CD4-positive, alpha-beta T cell treated with Interleukin-15 for 4 hours (primary cell): ENCODE data around the gene INA.

ENCODE experiments used
- DNase-seq: peaks from one replicate; pipeline ENCODE4 v3.0.0-alpha.2; 2020; ENCODE audit warnings: low spot score

The INA gene

DNA sequence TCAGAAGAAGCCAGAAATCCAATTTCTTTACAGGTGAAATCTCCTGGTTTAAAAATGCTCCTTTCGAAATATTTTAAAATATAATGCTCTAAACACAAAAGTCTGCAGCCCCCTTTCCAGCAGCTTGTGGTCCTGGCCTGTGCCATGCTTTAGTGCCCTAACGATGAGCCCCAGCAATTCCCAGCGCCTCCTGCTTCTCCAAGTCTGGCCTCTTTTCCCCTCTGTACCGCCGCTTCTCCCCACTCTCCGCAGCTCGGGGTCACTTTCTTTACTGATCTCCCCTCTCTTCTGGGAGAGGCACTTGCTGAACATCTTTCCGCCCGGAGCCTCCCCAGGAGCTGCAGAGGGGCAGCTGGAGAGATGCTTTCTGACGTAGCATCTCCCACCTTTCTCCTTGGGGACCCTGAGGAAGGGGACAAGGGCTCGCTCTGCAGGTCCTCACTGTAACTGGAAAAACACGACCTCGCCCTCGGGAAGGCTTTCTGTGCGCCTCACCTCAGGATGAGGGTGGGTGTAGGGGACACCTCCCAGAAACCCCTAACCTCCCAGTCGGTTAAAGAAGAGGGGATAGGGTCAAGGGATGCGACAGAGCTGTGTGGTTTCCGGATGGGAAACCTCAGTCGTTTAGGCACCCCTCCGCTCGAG lies 565 bp upstream of the INA start:
- DNase-seq, result no peak

DNA sequence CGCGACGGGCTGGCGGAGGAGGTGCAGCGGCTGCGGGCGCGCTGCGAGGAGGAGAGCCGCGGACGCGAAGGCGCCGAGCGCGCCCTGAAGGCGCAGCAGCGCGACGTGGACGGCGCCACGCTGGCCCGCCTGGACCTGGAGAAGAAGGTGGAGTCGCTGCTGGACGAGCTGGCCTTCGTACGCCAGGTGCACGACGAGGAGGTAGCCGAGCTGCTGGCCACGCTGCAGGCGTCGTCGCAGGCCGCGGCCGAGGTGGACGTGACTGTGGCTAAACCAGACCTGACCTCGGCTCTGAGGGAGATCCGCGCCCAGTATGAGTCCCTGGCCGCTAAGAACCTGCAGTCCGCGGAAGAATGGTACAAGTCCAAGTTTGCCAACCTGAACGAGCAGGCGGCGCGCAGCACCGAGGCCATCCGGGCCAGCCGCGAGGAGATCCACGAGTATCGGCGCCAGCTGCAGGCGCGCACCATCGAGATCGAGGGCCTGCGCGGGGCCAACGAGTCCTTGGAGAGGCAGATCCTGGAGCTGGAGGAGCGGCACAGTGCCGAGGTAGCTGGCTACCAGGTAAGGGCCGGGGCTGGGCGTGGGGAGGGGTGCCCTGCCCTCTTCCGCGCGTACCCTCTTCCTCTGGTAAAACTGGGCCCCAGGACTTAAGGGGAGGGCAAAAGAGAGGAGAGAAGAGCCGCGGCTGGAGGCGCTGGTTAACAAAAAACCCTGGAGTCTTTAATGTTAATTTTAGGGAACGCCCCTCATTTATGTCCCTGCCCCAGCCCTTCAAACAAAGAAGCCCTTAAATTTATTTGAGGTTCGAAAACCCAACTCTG lies 987 bp downstream of the INA start:
- DNase-seq, result no peak

DNA sequence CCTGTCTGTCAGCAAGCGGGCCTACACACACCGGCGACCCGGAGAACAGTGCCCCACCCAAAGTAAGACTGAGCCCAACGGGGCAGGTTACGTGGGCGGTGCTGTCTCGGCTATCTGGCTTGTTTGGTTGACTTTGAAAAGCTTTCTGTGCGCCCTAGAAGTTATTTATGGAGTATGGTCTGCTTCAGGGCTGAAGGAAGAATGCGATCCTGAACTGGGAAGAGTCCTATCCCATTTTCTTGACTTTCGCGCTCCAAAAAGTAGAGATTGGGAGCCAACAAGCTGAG lies 1.5 kb downstream of the INA start:
- no peak for DNase-seq

DNA sequence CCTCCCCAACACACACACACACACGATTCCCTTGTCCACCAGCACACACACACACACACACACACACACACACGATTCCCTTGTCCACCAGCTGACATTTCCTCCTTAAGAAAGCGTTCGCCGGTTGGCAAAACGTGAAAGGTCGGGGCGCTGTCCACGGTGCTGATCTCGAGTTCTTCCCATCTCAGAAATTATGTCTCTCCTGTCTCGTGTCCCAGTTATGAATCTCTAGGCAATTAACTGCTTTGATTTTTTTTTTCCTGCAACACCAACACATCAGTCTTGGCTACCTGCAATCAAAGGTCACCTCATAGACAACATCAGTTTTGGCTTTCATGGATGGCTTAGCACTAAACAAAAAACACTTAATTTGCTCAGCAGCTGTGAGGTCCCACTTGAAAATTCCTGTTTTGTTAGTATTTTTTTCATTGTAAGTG lies 1.9 kb downstream of the INA start:
- no peak for DNase-seq

DNA sequence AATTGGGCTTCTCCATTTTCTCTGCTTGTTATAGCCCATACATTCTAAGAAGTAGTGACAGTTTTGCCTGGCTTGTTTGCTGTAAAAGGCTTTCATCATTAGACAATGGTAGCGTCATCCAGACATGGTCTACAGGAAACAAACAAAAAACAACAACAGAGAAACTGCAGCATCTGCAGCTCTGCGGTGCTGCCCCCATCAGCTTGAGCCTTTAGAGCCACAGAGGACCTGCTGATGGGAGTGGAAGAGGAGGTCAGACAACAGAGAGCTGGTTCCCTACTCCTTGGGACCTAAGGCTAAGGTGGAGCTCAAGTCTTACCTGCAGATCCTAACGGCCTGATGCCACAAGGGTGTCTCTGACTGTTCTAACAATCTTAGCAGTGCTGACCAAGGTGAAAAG lies 3.1 kb downstream of the INA start:
- no peak for DNase-seq

DNA sequence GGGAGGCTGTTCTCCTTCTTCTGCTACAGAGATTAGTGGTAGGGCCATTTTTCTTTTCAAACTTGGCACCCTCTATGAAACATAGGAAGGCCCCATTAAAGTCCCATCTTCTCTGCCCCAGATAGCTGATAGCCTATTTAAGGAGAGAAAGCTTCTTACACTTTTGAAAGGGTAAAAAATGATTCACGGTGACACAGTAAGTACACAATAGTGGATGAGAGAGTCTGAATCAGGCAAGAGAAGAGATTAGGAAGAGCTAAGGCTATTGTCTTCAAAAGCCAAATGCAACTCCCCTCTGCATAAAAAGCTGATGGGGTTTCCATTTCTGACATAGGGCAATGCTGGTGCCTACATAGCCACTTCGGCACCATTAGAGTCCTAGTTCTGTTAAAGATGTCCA lies 3.6 kb downstream of the INA start:
- no peak for DNase-seq

DNA sequence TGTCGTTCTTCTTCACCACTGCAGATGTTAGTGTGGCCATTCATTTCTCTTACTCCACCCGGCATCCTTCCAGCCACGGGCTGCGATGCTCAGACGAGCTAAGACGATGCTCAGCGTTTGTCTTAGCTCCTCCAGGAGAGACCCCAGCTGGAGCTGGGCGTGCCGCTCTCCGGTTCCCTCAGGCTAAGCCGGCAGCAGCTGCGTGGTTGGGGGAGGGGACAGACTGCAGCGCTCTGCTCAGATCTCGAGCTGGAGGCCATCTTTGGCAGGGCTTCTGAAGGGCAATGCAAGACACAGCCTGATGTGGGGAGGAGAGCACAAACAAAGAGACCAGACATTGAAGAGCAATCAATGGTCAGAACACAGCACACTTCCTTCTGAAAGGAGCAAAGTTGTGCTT lies 4.8 kb downstream of the INA start:
- DNase-seq, result no peak

DNA sequence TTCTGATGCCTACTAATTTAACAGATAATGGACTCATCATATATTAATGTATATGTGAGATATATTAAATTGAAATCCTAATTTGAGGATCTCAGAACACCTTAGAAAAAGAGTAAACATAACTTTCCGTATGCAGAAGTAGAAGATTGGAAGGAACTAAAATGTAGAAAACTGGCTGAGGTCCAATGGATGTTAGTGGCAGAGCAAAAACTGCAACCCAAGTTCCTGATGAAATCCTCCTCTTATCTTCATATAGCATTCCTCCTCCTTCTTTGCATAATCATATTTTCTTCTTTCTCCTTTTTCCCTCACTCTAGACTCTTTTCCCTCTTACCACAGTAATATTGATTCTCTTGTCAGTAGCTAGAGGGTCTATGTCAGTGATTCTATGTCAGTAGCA lies 6.0 kb downstream of the INA start:
- DNase-seq, result no peak

DNA sequence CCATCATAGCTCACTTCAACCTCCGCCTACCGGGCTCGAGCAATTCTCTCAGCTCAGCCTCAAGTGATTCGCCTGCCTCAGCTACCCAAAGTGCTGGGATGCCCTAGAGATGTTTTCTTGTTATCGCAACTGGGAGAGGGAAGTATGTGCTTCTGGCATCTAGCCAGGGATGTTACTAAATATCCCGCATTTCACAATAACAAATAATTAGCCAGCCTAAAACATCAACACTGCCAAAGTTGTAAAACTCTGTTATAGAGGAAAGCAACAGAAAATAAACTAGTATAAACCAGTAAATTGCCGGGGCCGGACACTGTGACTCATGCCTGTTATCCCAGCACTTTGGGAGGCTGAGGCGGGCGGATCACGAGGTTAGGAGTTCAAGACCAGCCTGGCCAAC lies 7.2 kb downstream of the INA start:
- no peak for DNase-seq

DNA sequence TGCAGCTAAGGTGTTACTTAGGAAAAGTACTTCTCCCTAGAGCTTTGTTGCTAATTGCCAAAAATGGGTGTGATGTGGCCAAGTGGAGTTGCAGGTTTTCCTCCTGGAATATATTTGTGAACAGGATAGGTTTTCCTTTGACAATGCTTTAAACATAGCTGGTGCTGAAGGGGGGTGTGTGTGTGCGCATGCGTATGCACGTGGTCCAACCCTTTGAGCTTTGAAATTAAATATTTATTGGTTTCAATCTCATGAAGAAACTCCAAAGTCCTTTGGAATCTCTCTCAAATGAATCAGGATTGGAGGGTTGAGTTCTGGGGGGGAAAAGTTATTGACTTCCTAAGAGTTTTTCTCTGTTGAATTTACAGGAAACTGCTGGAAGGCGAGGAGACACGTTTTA lies 11.1 kb downstream of the INA start:
- no peak for DNase-seq

DNA sequence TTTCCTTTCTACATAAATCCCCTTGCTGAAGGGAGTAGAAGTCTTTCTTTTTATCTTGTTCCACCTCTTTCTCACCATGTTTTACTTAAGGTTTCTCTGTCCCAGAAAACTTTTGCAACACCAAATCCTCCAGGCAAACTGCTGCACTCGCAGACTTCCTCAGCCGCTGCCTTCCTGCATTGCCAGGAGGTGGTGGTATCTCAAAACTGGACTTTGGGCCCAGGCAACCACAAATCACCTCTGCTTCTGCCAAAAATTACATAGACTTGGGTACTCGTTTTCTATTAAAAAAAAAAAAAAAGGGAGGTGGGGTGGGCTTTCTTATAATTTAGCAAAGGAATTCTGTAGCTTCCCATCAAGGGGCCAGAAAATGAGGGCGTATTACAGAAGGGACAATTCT lies 14.7 kb downstream of the INA start:
- no peak for DNase-seq

DNA sequence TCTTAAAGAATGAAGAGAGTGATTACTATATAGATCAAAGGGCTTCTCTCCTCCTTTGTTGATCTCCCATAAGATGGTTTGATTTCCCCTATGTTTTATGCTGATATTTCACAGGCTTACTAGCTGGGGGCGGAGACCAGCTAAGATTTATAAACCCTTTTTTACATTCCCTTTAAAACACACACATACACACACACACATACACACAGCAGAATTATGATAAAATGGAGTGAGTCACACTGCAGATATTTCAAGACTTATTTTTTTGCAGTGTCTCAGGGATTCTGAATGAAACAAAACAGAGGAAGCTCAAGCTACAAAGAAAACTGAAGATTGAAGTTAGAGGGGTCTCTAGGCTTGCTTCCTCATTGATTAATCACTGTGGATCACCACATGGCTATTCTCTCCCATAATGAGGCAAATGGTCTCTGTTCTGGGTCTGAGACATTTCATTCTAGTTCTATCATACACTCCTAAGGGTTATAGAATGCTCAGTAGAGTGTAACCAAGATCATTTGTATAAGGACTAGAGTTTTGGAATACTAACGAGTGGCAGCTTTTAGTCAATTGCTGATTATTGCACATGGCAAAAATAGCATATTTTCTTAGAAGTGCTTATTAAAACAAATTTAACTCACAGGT lies 18.6 kb downstream of the INA start:
- DNase-seq, result no peak

DNA sequence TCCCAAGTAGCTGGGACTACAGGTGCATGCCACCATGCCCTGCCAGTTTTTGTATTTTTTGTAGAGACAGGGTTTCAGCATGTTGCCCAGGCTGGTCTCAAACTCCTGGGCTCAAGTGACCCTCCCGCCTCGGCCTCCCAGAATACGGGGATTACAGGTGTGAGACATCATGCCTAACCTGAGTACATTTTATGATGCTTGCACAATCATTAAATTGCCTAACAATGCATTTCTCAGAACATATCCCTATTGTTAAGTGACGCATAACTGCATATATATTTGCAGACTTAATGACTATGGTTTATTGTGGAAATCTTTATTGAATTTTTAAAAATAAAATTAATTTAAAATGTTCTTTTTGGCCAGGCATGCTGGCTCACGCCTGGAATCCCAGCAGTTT lies 30.7 kb downstream of the INA start:
- no peak for DNase-seq

DNA sequence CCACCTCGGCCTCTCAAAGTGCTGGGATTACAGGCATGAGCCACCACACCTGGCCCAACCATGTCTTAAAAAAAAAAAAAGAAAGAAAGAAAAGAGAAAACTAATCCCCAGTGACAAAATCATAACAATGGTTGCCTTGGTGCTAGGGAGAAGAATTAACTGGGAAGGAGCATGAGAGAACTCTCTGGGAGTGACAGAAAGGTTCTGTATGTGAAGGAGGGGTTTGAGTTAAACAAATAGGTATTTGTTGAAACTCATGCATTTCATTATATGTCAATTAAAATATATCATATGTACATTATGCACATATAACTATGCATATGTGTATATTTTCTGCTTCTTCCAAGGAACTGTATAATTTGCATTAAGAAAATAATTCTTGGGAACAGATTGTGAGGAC lies 33.3 kb downstream of the INA start:
- DNase-seq, result no peak

DNA sequence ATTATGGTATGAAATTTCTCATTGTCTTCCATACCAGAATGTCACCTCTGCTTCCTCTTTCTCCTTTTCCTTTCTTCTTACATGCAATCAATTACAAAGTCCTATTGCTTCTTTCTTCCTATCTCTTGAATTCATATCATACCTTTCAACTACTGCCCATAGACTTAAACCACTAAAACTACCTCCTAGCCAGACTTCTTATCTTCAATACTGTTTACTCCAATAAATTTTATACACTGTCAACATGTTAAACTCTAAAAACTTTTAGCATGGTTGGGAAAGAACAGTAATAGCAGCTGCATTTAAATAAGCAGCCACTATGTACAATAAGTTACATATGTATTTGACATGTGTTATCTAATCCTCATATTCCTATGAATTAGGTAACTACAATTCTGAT lies 39.1 kb downstream of the INA start:
- DNase-seq, result no peak

DNA sequence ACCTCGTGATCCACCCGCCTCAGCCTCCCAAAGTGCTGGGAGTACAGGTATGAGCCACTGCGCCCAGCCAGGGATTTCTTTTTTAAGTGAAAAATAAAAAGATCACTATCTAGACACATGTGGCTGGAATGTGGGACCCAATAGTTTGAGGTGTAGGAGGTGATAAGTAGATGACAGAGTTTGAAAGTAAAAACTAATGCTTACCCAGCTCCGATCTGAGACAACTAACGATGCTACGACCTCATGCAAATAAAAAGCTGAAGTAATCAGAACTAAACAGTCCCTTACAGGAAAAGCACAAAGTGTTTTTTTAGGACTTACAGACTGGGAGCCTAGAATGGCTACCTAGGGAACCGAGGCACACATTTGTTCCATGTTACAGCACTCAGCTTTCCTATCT lies 51.0 kb downstream of the INA start:
- DNase-seq, result no peak

DNA sequence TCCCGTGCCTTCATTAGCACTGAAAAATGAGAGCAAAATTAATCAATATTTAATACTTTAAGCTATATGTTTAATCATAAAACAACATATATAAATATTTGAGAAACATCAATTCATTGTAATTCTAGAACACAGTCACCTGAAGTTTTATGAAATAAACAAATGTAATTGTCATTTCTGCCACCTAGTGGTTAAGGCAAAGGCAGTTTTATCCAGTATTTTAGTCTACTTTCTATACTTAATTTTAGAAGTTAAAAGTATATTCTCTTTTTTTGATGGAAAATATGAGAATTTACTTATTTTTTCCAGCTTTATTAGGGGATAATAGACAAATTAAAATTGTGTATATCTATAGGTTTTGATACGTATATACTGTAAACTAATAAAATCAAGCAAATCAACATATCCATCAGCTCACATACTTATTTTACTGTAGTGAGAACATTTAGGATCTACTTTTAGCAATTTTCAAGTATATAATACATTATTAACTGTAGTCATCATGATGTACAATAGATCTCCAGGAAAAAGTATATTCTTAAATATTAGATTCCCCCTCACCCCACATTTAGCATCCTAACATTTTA lies 57.1 kb downstream of the INA start:
- peak; percentile 21 for DNase-seq

DNA sequence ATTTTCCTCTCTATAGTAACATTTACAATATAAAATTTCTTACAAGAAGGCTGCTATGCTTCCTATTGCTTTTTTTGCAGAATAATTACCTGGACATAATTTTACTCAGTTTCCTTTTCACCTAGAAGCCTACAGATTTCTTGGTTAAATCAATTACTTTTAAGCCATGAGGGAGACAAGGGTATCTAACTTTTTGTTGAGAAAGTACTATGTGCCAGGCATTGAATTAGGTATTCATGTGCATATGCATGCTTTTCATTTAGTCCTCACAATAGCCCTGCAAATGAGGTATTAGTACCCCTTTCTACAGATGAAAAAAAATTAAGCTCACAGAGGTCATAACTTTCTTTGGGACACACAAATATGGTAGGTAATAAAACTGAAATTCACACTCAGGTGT lies 57.6 kb downstream of the INA start:
- DNase-seq, result no peak

DNA sequence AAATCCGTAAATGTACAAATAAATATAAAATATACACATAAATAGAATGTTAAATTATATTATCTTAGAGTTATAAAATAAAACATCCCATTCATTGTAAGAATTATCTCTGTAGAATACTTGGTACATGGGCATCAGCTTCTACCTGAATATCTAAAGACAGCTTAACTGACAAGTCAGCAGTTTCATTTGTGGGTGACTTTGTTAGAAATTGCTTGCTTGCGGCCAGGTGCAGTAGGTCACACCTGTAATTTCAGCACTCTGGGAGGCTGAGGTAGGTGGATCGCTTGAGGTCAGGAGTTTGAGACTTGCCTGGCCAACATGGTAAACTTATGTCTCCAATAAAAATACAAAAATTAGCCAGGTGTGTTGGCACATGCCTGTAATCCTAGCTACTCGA lies 59.4 kb downstream of the INA start:
- no peak for DNase-seq
